ENCODE results near the gene ZNF778. TPM values are rescaled to one million over a fixed set of nuclear protein-coding genes. Genes with fewer than 3 reads are reported as not detected.

Gene ZNF778
- total RNA-seq, 4 donors from 2014 or later: 7.4 to 30.2 (median 15.9) TPM

- DNase-seq: peak; percentile 34 to 47
- intact Hi-C loops (cut with DNase I; ENCODE audit: low total_unique reads): no loop called here
Measured at GRCh38 chr16:89201439-89202377, 15.8 kb upstream of the ZNF778 start.

GRCh38 chr16:89202422-89203215 is 14.9 kb upstream of the ZNF778 start:
- TF ChIP-seq POLR2A (IDR thresholded peaks at IDR 0.05): no peak
- TF ChIP-seq CTCF (IDR thresholded peaks at IDR 0.05): no peak
- intact Hi-C loops (cut with DNase I; ENCODE audit: low total_unique reads): no loop called here
- Histone ChIP-seq H3K36me3 (no peaks in the 10 kb centered on the region), H3K27me3 (peaks cover 13 to 46% of the 10 kb centered on the region in 2 donors), H3K27ac (no peak overlapping the region), H3K4me3 (no peak overlapping the region), H3K9me3 (no peaks in the 10 kb centered on the region), H3K4me1 (peaks cover 0 to 16% of the 10 kb centered on the region in 2 donors)
- DNase-seq: no peak

More at GRCh38 chr16:89201439-89202377, 15.8 kb upstream of the ZNF778 start:
- Histone ChIP-seq H3K4me1 (peaks cover 0 to 16% of the 10 kb centered on the region in 2 donors), H3K27ac (no peak overlapping the region), H3K36me3 (no peaks in the 10 kb centered on the region), H3K4me3 (peak overlapping the region in 1 of 2 donors; percentile 23), H3K9me3 (no peaks in the 10 kb centered on the region), H3K27me3 (peaks cover 13 to 46% of the 10 kb centered on the region in 2 donors)
- TF ChIP-seq POLR2A (IDR thresholded peaks at IDR 0.05): no peak
- no peak for TF ChIP-seq CTCF (IDR thresholded peaks at IDR 0.05)

GRCh38 chr16:89207993-89208392 is 9.5 kb upstream of the ZNF778 start:
- Histone ChIP-seq H3K4me3 (no peak overlapping the region), H3K36me3 (no peaks in the 10 kb centered on the region), H3K27ac (no peak overlapping the region), H3K9me3 (no peaks in the 10 kb centered on the region), H3K4me1 (no peaks in the 10 kb centered on the region), H3K27me3 (peaks cover 4 to 19% of the 10 kb centered on the region in 2 donors)
- no peak for TF ChIP-seq POLR2A (IDR thresholded peaks at IDR 0.05)
- no peak for TF ChIP-seq CTCF (IDR thresholded peaks at IDR 0.05)
- intact Hi-C loops (cut with DNase I; ENCODE audit: low total_unique reads): no loop called here
- DNase-seq: no peak

- intact Hi-C loops (cut with DNase I; ENCODE audit: low total_unique reads): no loop called here
- H3K27ac ChIP-seq: no peak overlapping the region
- H3K27me3 ChIP-seq: peaks cover 0 to 3% of the 10 kb centered on the region in 2 donors
- H3K4me1 ChIP-seq: no peaks in the 10 kb centered on the region
- H3K4me3 ChIP-seq: no peak overlapping the region
- DNase-seq: no peak
- no peaks in the 10 kb centered on the region for H3K36me3 ChIP-seq
- H3K9me3 ChIP-seq: no peaks in the 10 kb centered on the region
- TF ChIP-seq CTCF (IDR thresholded peaks at IDR 0.05): no peak
- TF ChIP-seq POLR2A (IDR thresholded peaks at IDR 0.05): no peak
Measured at GRCh38 chr16:89209522-89210044, 7.9 kb upstream of the ZNF778 start.

Measured in uterus (tissue), 4 donors.